IMR-90 (cell line): ENCODE measurements around the gene SUGP2. TPM values are rescaled to one million over a fixed set of nuclear protein-coding genes. Genes with fewer than 3 reads are reported as not detected.

Source experiments
- ATAC-seq: fragments of 200-7000 bp; cut with Tn5 transposase; 2 replicates; pipeline ENCODE4 v1.9.1; 2020; ENCODE audit warnings: low read depth, mild to moderate bottlenecking, moderate library complexity
- BruUV-seq: library from RNA; stranded (reverse); fragments of 400-500 nt; replicated peaks from 2 replicates; lab custom pipeline; 2021; lab: Mats Ljungman, UMichigan
- CTCF ChIA-PET: fragments of 300-600 bp; formaldehyde crosslinking; extraction: SDS; loops from one replicate; lab custom pipeline; 2021; ENCODE audit warnings: antibody characterized with exemption; lab: Yijun Ruan, JAX
- POLR2A ChIA-PET: fragments of 300-600 bp; sonication (Branson Sonifier 250); formaldehyde crosslinking; loops from one replicate; lab custom pipeline; 2022; ENCODE audit warnings: antibody characterized with exemption; ENCODE audit not compliant: unreplicated experiment; lab: Charles Lee
- DNase-seq: peaks from one replicate; pipeline ENCODE4 v3.0.0; 2013
- H2AFZ ChIP-seq: replicated peaks from 2 replicates; pipeline ENCODE3; 2013; ENCODE audit warnings: low read length, mild to moderate bottlenecking; ENCODE audit not compliant: poor library complexity
- H2AK5ac ChIP-seq: 2 replicates; pipeline ENCODE4 v1.6.1; 2013; ENCODE audit warnings: low read depth, low read length, inconsistent platforms
- H2AK9ac ChIP-seq: replicated peaks from 2 replicates; pipeline ENCODE3; 2013; ENCODE audit warnings: mild to moderate bottlenecking, low read depth, low read length, moderate library complexity; ENCODE audit not compliant: poor library complexity
- H2BK120ac ChIP-seq: 2 replicates; pipeline ENCODE4 v1.6.1; 2013; ENCODE audit warnings: low read depth, low read length, inconsistent platforms
- H2BK15ac ChIP-seq: 3 replicates; pipeline ENCODE4 v1.6.1; 2013; ENCODE audit warnings: low read depth, low read length, inconsistent platforms
- H2BK20ac ChIP-seq: 2 replicates; pipeline ENCODE4 v1.6.1; 2013; ENCODE audit warnings: low read depth, mild to moderate bottlenecking, inconsistent platforms, low read length, moderate library complexity
- H2BK5ac ChIP-seq: 2 replicates; pipeline ENCODE4 v1.6.1; 2013; ENCODE audit warnings: mild to moderate bottlenecking, low read depth, low read length, inconsistent platforms; ENCODE audit not compliant: poor library complexity, severe bottlenecking
- H3K14ac ChIP-seq: replicated peaks from 2 replicates; pipeline ENCODE4 v1.6.1; 2013; ENCODE audit warnings: low read depth, low read length, inconsistent platforms
- H3K18ac ChIP-seq: 2 replicates; pipeline ENCODE4 v1.6.1; 2013; ENCODE audit warnings: low read depth, low read length, control low read depth
- H3K23ac ChIP-seq: 2 replicates; pipeline ENCODE4 v1.6.1; 2013; ENCODE audit warnings: low read depth, low read length, inconsistent platforms
- H3K27ac ChIP-seq: 2 replicates; pipeline ENCODE4 v1.5.1; 2013; ENCODE audit warnings: mild to moderate bottlenecking, control low read depth, low read length; ENCODE audit not compliant: insufficient read depth
- H3K27me3 ChIP-seq: 2 replicates; pipeline ENCODE4 v1.6.1; 2013; ENCODE audit warnings: low read length; ENCODE audit not compliant: control insufficient read depth, insufficient read depth
- H3K36me3 ChIP-seq: 2 replicates; pipeline ENCODE4 v1.6.1; 2013; ENCODE audit warnings: low read length, mixed read lengths; ENCODE audit not compliant: control insufficient read depth, insufficient read depth
- H3K4ac ChIP-seq: 2 replicates; pipeline ENCODE4 v1.6.1; 2013; ENCODE audit warnings: low read depth, low read length, inconsistent platforms
- H3K4me1 ChIP-seq: 2 replicates; pipeline ENCODE4 v1.6.1; 2013; ENCODE audit warnings: low read length, mixed read lengths; ENCODE audit not compliant: control insufficient read depth, insufficient read depth
- H3K4me2 ChIP-seq: 2 replicates; pipeline ENCODE4 v1.6.1; 2013; ENCODE audit warnings: low read depth, mild to moderate bottlenecking, control low read depth, low read length, moderate library complexity
- H3K4me3 ChIP-seq: 2 replicates; pipeline ENCODE4 v1.5.1; 2013; ENCODE audit warnings: low read depth, mild to moderate bottlenecking, control low read depth, low read length, moderate library complexity; ENCODE audit not compliant: insufficient read depth
- H3K56ac ChIP-seq: 2 replicates; pipeline ENCODE4 v1.6.1; 2013; ENCODE audit warnings: low read length, inconsistent platforms; ENCODE audit not compliant: insufficient read depth; ENCODE audit errors: extremely low read depth
- H3K79me1 ChIP-seq, 2 experiments: 2 replicates each; pipeline ENCODE4 v1.6.1; 2013; ENCODE audit warnings: low read length in 2 of 2, inconsistent platforms in 1 of 2, low read depth in 1 of 2
- H3K9ac ChIP-seq: 2 replicates; pipeline ENCODE4 v1.6.1; 2013; ENCODE audit warnings: low read depth, low read length, control low read depth
- H3K9me1 ChIP-seq: 2 replicates; pipeline ENCODE4 v1.6.1; 2013; ENCODE audit warnings: low read length, inconsistent platforms; ENCODE audit not compliant: insufficient read depth
- H3K9me3 ChIP-seq: 2 replicates; pipeline ENCODE4 v1.6.1; 2013; ENCODE audit warnings: low read length; ENCODE audit not compliant: control insufficient read depth, insufficient read depth
- H4K20me1 ChIP-seq: 2 replicates; pipeline ENCODE4 v1.6.1; 2013; ENCODE audit warnings: low read length, inconsistent platforms; ENCODE audit not compliant: insufficient read depth
- H4K5ac ChIP-seq: 2 replicates; pipeline ENCODE4 v1.6.1; 2013; ENCODE audit warnings: mild to moderate bottlenecking, low read depth, low read length, control low read depth
- H4K8ac ChIP-seq, 2 experiments: 2 replicates each; pipeline ENCODE4 v1.6.1; 2013; ENCODE audit warnings: low read depth in 2 of 2, low read length in 2 of 2, control low read depth in 1 of 2, inconsistent platforms in 1 of 2
- H4K91ac ChIP-seq: 2 replicates; pipeline ENCODE4 v1.6.1; 2013; ENCODE audit warnings: low read depth, low read length, inconsistent platforms; ENCODE audit not compliant: insufficient read depth
- ELK1 ChIP-seq: fragments of 150-350 bp; IDR thresholded peaks from 2 replicates; pipeline ENCODE4 v1.6.1; 2016; ENCODE audit warnings: low read depth, mild to moderate bottlenecking, low read length, moderate library complexity, borderline replicate concordance
- MAFK ChIP-seq: IDR thresholded peaks from 2 replicates; pipeline ENCODE4 v1.6.1; 2012; ENCODE audit warnings: low read depth, low read length, improper control_type of control experiment
- POLR2A ChIP-seq: IDR thresholded peaks from 2 replicates; pipeline ENCODE4 v1.6.1; 2012; ENCODE audit warnings: mild to moderate bottlenecking, low read depth, low read length
- WGBS, 2 experiments: methylation state at CpG; one replicate each; pipeline versions ENCODE4 v1.1.5 to v1.1.7; 2013; ENCODE audit warnings: missing lambda C conversion rate in 2 of 2; ENCODE audit not compliant: insufficient read length in 1 of 2; ENCODE audit errors: extremely low coverage in 2 of 2; 5-methylcytosine and 5-hydroxymethylcytosine counted together
- dilution Hi-C: fragments of 300-500 bp; cut with HindIII; formaldehyde crosslinking; loops from one replicate; pipeline ENCODE4 v1.14.3; 2018; ENCODE audit warnings: low sequenced_read_pairs; ENCODE audit not compliant: unreplicated experiment
- in situ Hi-C: fragments of 300-500 bp; cut with MboI; formaldehyde crosslinking; loops from 3 replicates; pipeline ENCODE4 v1.14.3; 2019; ENCODE audit warnings: low sequenced_read_pairs, inconsistent platforms, mixed read lengths
- intact Hi-C: fragments of 100-400 bp; cut with micrococcal nuclease; formaldehyde crosslinking; loops from 2 replicates; pipeline ENCODE4 v1.10.0; 2022
- polyA plus RNA-seq, 3 experiments: library from polyadenylated mRNA; depleted of rRNA; stranded (reverse); fragments of >200 nt; gene quantifications; 2 replicates each; pipeline ENCODE4 v1.2.3, GENCODE V29; 2012; ENCODE audit warnings: low replicate concordance in 1 of 3
- total RNA-seq: library from RNA; depleted of rRNA; stranded (reverse); fragments of >200 nt; gene quantifications from 2 replicates; pipeline ENCODE4 v1.2.3, GENCODE V29; 2012

Gene SUGP2
- total and polyA plus RNA-seq, 2 of the 4 experiments (the other 2 are of a cell fraction): 25.8 to 69.2 TPM

GRCh38 chr19:19050731-19051130 lies 17.4 kb upstream of the SUGP2 start:
- no peak overlapping the region for H3K56ac ChIP-seq
- peaks cover 53% of the 10 kb centered on the region for H3K36me3 ChIP-seq
- no peak overlapping the region for H3K23ac ChIP-seq
- no peaks in the 10 kb centered on the region for H3K27me3 ChIP-seq
- no peak for ATAC-seq
- no peaks in the 10 kb centered on the region; the same call in 1 of the 2 replicates for H3K9me1 ChIP-seq
- no peak overlapping the region for H3K14ac ChIP-seq
- ChIA-PET POLR2A (no interaction called here), CTCF (interaction anchor here (0.5 kb wide), 1 partner anchor 47 kb away, joined by 3 read pairs; no protein-coding TSS in a partner anchor)
- H3K79me1 ChIP-seq: peaks cover 0 to 19% of the 10 kb centered on the region in 2 experiments; a peak in 1 of 4 replicates
- H4K8ac ChIP-seq: no peak overlapping the region
- no peak overlapping the region for H2BK20ac ChIP-seq
- dilution Hi-C loops: no loop called here
- no peak overlapping the region for H4K91ac ChIP-seq
- H2BK15ac ChIP-seq: no peak overlapping the region
- no peak overlapping the region for H2BK5ac ChIP-seq
- H3K27ac ChIP-seq: no peak overlapping the region
- WGBS, 2 experiments: no CpG with 5 or more reads among the region's 2 CpGs
- no peak overlapping the region for H4K5ac ChIP-seq
- H3K4me3 ChIP-seq: no peak overlapping the region
- in situ Hi-C loops: no loop called here
- H3K9me3 ChIP-seq: no peaks in the 10 kb centered on the region
- H2AK9ac ChIP-seq: no peak overlapping the region
- H3K4me2 ChIP-seq: no peak overlapping the region
- intact Hi-C loops: no loop called here
- no peak overlapping the region for H2AFZ ChIP-seq
- no peak overlapping the region for H3K4ac ChIP-seq
- no peak overlapping the region for H3K18ac ChIP-seq
- TF ChIP-seq POLR2A (no peak), MAFK (no peak), ELK1 (no peak)
- BruUV-seq: no TSS peak
- no peak for DNase-seq
- H3K9ac ChIP-seq: no peak overlapping the region
- H3K4me1 ChIP-seq: no peaks in the 10 kb centered on the region
- no peaks in the 10 kb centered on the region; the same call in 1 of the 2 replicates for H4K20me1 ChIP-seq
- H2BK120ac ChIP-seq: no peak overlapping the region
- H2AK5ac ChIP-seq: no peak overlapping the region
